ENCODE measurements around the gene THSD4.

THSD4 gene

GRCh38 chr15:71424765-71425164 lies 309.5 kb downstream of the THSD4 start:
- Histone ChIP-seq H3K9me3 (ENCODE audit: low read depth, low read length) (no peaks in the 10 kb centered on the region), H3K27ac (no peak overlapping the region), H3K9ac (ENCODE audit: insufficient read length) (no peak overlapping the region), H3K4me3 (no peak overlapping the region), H3K36me3 (ENCODE audit: insufficient read depth, low read length) (no peaks in the 10 kb centered on the region)
- no peak for DNase-seq (ENCODE audit: low read depth, low spot score)
- TF ChIP-seq FOXP2 (optimal IDR thresholded peaks at IDR 0.05; ENCODE audit: control extremely low read depth, extremely low read length, insufficient read depth), result no peak
- no peak for TF ChIP-seq EZH2 (IDR thresholded peaks at IDR 0.05)
- no peak for TF ChIP-seq POLR2AphosphoS5 (IDR thresholded peaks at IDR 0.05; ENCODE audit: borderline replicate concordance, low read depth, low read length)

DNA sequence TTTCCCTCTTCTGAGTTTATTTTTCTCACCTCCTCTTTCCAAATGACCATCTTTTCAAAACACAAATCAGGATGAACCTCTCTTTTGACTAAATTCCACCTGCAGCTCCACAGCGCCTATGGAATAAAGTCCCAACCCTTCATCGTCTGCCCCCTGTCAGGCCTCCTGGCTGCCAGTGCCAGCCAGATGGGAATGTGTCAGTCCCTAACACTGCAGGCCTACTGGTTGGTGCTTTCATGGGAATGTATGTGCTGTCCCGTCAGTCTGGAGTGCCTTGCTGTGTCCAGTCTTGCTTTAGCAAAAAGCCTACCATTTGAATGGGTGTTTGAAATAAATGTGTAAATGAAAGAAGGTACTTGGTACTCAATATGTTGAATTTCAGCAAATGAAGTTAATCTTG lies 310.1 kb downstream of the THSD4 start:
- H3K4me3 ChIP-seq, result no peak overlapping the region
- no peak overlapping the region for H3K9ac ChIP-seq (ENCODE audit: insufficient read length)
- TF ChIP-seq EZH2 (IDR thresholded peaks at IDR 0.05), result no peak
- TF ChIP-seq FOXP2 (optimal IDR thresholded peaks at IDR 0.05; ENCODE audit: control extremely low read depth, extremely low read length, insufficient read depth), result no peak
- no peak for TF ChIP-seq POLR2AphosphoS5 (IDR thresholded peaks at IDR 0.05; ENCODE audit: borderline replicate concordance, low read depth, low read length)
- no peaks in the 10 kb centered on the region for H3K9me3 ChIP-seq (ENCODE audit: low read depth, low read length)
- no peak overlapping the region for H3K27ac ChIP-seq
- no peaks in the 10 kb centered on the region for H3K36me3 ChIP-seq (ENCODE audit: insufficient read depth, low read length)
- no peak for DNase-seq (ENCODE audit: low read depth, low spot score)

- DNase-seq (ENCODE audit: low read depth, low spot score), result no peak
- no peaks in the 10 kb centered on the region for H3K36me3 ChIP-seq (ENCODE audit: insufficient read depth, low read length)
- H3K9me3 ChIP-seq (ENCODE audit: low read depth, low read length), result no peaks in the 10 kb centered on the region
- TF ChIP-seq EZH2 (IDR thresholded peaks at IDR 0.05) (no peak), POLR2AphosphoS5 (IDR thresholded peaks at IDR 0.05; ENCODE audit: borderline replicate concordance, low read depth, low read length) (no peak), FOXP2 (optimal IDR thresholded peaks at IDR 0.05; ENCODE audit: control extremely low read depth, extremely low read length, insufficient read depth) (no peak)
- H3K9ac ChIP-seq (ENCODE audit: insufficient read length), result no peak overlapping the region
- no peak overlapping the region for H3K4me3 ChIP-seq
- no peak overlapping the region for H3K27ac ChIP-seq
Measured at GRCh38 chr15:71426792-71427191, 311.5 kb downstream of the THSD4 start.

- Histone ChIP-seq H3K36me3 (ENCODE audit: insufficient read depth, low read length) (no peaks in the 10 kb centered on the region), H3K9me3 (ENCODE audit: low read depth, low read length) (no peaks in the 10 kb centered on the region), H3K4me3 (no peak overlapping the region), H3K27ac (no peak overlapping the region), H3K9ac (ENCODE audit: insufficient read length) (no peak overlapping the region)
- TF ChIP-seq EZH2 (IDR thresholded peaks at IDR 0.05), result no peak
- no peak for DNase-seq (ENCODE audit: low read depth, low spot score)
Measured at GRCh38 chr15:71430782-71431181, 315.5 kb downstream of the THSD4 start.

- Histone ChIP-seq H3K36me3 (ENCODE audit: insufficient read depth, low read length) (no peaks in the 10 kb centered on the region), H3K27ac (no peak overlapping the region), H3K9me3 (ENCODE audit: low read depth, low read length) (no peaks in the 10 kb centered on the region), H3K4me3 (no peak overlapping the region), H3K9ac (ENCODE audit: insufficient read length) (no peak overlapping the region)
- TF ChIP-seq EZH2 (IDR thresholded peaks at IDR 0.05) (no peak), FOXP2 (optimal IDR thresholded peaks at IDR 0.05; ENCODE audit: control extremely low read depth, extremely low read length, insufficient read depth) (no peak), POLR2AphosphoS5 (IDR thresholded peaks at IDR 0.05; ENCODE audit: borderline replicate concordance, low read depth, low read length) (no peak)
- DNase-seq (ENCODE audit: low read depth, low spot score), result no peak
Measured at GRCh38 chr15:71431343-71432336, 316.4 kb downstream of the THSD4 start.

DNA sequence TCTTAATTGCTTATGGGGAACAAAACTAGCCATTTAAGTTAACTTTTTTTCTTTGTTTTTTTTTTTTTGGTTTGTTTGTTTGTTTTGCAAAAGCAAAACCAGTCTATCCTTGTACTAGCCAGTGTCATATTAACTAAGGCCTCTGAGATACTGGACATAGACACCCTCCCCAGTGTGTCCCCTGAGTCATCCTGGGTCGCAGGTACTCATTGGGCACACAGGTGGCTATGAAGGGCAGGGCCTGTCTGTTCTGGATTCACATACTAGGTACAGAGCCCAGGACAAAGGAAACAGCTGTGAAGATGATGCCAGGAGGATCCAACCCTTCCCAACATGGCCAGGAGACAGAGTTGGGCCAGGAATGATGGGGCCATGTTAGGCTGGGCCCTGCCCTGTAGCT lies 318.1 kb downstream of the THSD4 start:
- H3K36me3 ChIP-seq (ENCODE audit: insufficient read depth, low read length), result no peaks in the 10 kb centered on the region
- H3K4me3 ChIP-seq, result no peak overlapping the region
- no peak for DNase-seq (ENCODE audit: low read depth, low spot score)
- H3K27ac ChIP-seq, result no peak overlapping the region
- TF ChIP-seq EZH2 (IDR thresholded peaks at IDR 0.05) (no peak), FOXP2 (optimal IDR thresholded peaks at IDR 0.05; ENCODE audit: control extremely low read depth, extremely low read length, insufficient read depth) (no peak), POLR2AphosphoS5 (IDR thresholded peaks at IDR 0.05; ENCODE audit: borderline replicate concordance, low read depth, low read length) (no peak)
- no peak overlapping the region for H3K9ac ChIP-seq (ENCODE audit: insufficient read length)
- H3K9me3 ChIP-seq (ENCODE audit: low read depth, low read length), result no peaks in the 10 kb centered on the region

DNA sequence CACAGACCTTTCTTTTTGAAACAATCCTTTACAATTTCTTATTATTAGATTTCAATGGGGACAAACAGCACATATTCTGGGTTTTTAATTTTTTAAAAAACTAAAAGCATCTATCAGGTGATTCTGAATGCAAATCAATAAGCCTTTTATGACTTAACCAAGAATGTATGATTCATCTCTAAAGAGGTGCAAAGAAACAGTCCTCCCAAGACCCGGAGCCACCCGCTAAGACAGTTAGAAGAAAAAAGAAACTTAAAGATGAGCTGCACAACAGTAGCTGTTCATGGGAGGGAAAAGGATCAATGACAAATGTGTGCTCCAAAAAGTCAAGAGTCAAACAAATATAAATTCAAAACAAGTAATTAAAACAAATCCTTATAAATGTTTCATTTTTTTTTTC lies 319.5 kb downstream of the THSD4 start:
- H3K27ac ChIP-seq, result no peak overlapping the region
- no peak for TF ChIP-seq FOXP2 (optimal IDR thresholded peaks at IDR 0.05; ENCODE audit: control extremely low read depth, extremely low read length, insufficient read depth)
- no peak for TF ChIP-seq EZH2 (IDR thresholded peaks at IDR 0.05)
- TF ChIP-seq POLR2AphosphoS5 (IDR thresholded peaks at IDR 0.05; ENCODE audit: borderline replicate concordance, low read depth, low read length), result no peak

GRCh38 chr15:71435552-71435951 lies 320.3 kb downstream of the THSD4 start:
- Histone ChIP-seq H3K4me3 (no peak overlapping the region), H3K27ac (no peak overlapping the region), H3K36me3 (ENCODE audit: insufficient read depth, low read length) (no peaks in the 10 kb centered on the region), H3K9ac (ENCODE audit: insufficient read length) (no peak overlapping the region), H3K9me3 (ENCODE audit: low read depth, low read length) (no peaks in the 10 kb centered on the region)
- TF ChIP-seq FOXP2 (optimal IDR thresholded peaks at IDR 0.05; ENCODE audit: control extremely low read depth, extremely low read length, insufficient read depth) (no peak), EZH2 (IDR thresholded peaks at IDR 0.05) (no peak), POLR2AphosphoS5 (IDR thresholded peaks at IDR 0.05; ENCODE audit: borderline replicate concordance, low read depth, low read length) (no peak)
- no peak for DNase-seq (ENCODE audit: low read depth, low spot score)

More for the DNA sequence above, 319.5 kb downstream of the THSD4 start:
- no peak overlapping the region for H3K9ac ChIP-seq (ENCODE audit: insufficient read length)
- DNase-seq (ENCODE audit: low read depth, low spot score), result no peak
- no peaks in the 10 kb centered on the region for H3K9me3 ChIP-seq (ENCODE audit: low read depth, low read length)
- H3K4me3 ChIP-seq, result no peak overlapping the region
- no peaks in the 10 kb centered on the region for H3K36me3 ChIP-seq (ENCODE audit: insufficient read depth, low read length)

Data from SK-N-MC (cell line).